ENCODE data around the gene PLEKHJ1. TPM values are rescaled to one million over a fixed set of nuclear protein-coding genes. Genes with fewer than 3 reads are reported as not detected.

Gene PLEKHJ1
- total and polyA plus RNA-seq, 2 of the 13 experiments (the other 11 are each of a cell fraction or from before 2014, with no cell fraction given), result 70.5 to 130 TPM

- 0 out of 2 replicates have a peak, but pooled peaks have one; percentile 65 for TF ChIP-seq ZHX2 (IDR thresholded peaks at IDR 0.05; ENCODE audit: low read depth)
- TF ChIP-seq ZHX2 (CRISPR knock-in tag; IDR thresholded peaks at IDR 0.05; ENCODE audit: borderline replicate concordance), result no peak
- TF ChIP-seq ZBTB34 (CRISPR knock-in tag; IDR thresholded peaks at IDR 0.05), result no peak
- 0 out of 2 replicates have a peak, but pooled peaks have one; percentile 79 for TF ChIP-seq PLSCR1 (CRISPR knock-in tag; IDR thresholded peaks at IDR 0.05; ENCODE audit: borderline replicate concordance)
- peak; percentile 87; the same call in 1 of the 2 replicates for TF ChIP-seq ZNF333 (CRISPR knock-in tag; IDR thresholded peaks at IDR 0.05; ENCODE audit: borderline replicate concordance)
- TF ChIP-seq ATF1 (CRISPR knock-in tag; IDR thresholded peaks at IDR 0.05), result no peak
- peak; percentile 47; the same call in 1 of the 2 replicates for TF ChIP-seq CCDC6 (CRISPR knock-in tag; IDR thresholded peaks at IDR 0.05)
- TF ChIP-seq TOE1 (CRISPR knock-in tag; IDR thresholded peaks at IDR 0.05), result no peak
- peak; percentile 86; the same call in 1 of the 2 replicates for TF ChIP-seq ARID4A (CRISPR knock-in tag; IDR thresholded peaks at IDR 0.05; ENCODE audit: borderline replicate concordance)
- TF ChIP-seq ZFYVE20 (CRISPR knock-in tag; IDR thresholded peaks at IDR 0.05; ENCODE audit: borderline replicate concordance, low read depth), result no peak
- no peak for TF ChIP-seq HDAC6 (IDR thresholded peaks at IDR 0.05; ENCODE audit: low read depth, low read length)
- no peak for TF ChIP-seq ZIK1 (CRISPR knock-in tag; IDR thresholded peaks at IDR 0.05; ENCODE audit: borderline replicate concordance, low read depth)
- TF ChIP-seq TSC22D2 (CRISPR knock-in tag; IDR thresholded peaks at IDR 0.05; ENCODE audit: borderline replicate concordance), result peak; percentile 50; the same call in 1 of the 2 replicates
- TF ChIP-seq TOPORS (CRISPR knock-in tag; IDR thresholded peaks at IDR 0.05), result no peak
- TF ChIP-seq ZNF235 (CRISPR knock-in tag; IDR thresholded peaks at IDR 0.05; ENCODE audit: borderline replicate concordance), result 0 out of 2 replicates have a peak, but pooled peaks have one; percentile 73
Observed at GRCh38 chr19:2273356-2274184, 37.4 kb upstream of the PLEKHJ1 start (continued).
